ENCODE data around the gene MAD2L2.

The MAD2L2 gene

GRCh38 chr1:11664336-11665065 lies 16.4 kb downstream of the MAD2L2 start:
- H3K9me3 ChIP-seq (ENCODE audit: control insufficient read depth in 2 of 2, low read length in 2 of 2) = no peaks in the 10 kb centered on the region
- H3K4me3 ChIP-seq (ENCODE audit: low read length in 2 of 2) = peak overlapping the region; percentile 52 to 76
- peak overlapping the region; percentile 55 for H3K27ac ChIP-seq (ENCODE audit: low read length)

GRCh38 chr1:11661103-11661502 lies 19.8 kb downstream of the MAD2L2 start:
- Histone ChIP-seq H3K9ac (ENCODE audit: low read length in 2 of 2) (no peak overlapping the region), H3K36me3 (ENCODE audit: control insufficient read depth in 2 of 2, insufficient read depth in 2 of 2, low read length in 2 of 2) (peaks cover 5 to 6% of the 10 kb centered on the region in 2 donors), H3K9me3 (ENCODE audit: control insufficient read depth in 2 of 2, low read length in 2 of 2) (no peaks in the 10 kb centered on the region), H3K27ac (ENCODE audit: low read length) (no peak overlapping the region), H3K4me3 (ENCODE audit: low read length in 2 of 2) (no peak overlapping the region), H3K27me3 (ENCODE audit: control insufficient read depth in 1 of 2, insufficient read depth in 2 of 2, low read length in 2 of 2) (no peaks in the 10 kb centered on the region), H3K4me1 (ENCODE audit: control insufficient read depth, insufficient read depth, low read length) (peaks cover 2% of the 10 kb centered on the region)

More at GRCh38 chr1:11664336-11665065, 16.4 kb downstream of the MAD2L2 start:
- H3K36me3 ChIP-seq (ENCODE audit: control insufficient read depth in 2 of 2, insufficient read depth in 2 of 2, low read length in 2 of 2) = peaks cover 6 to 8% of the 10 kb centered on the region in 2 donors
- H3K4me1 ChIP-seq (ENCODE audit: control insufficient read depth, insufficient read depth, low read length) = peaks cover 2% of the 10 kb centered on the region
- H3K27me3 ChIP-seq (ENCODE audit: control insufficient read depth in 1 of 2, insufficient read depth in 2 of 2, low read length in 2 of 2) = no peaks in the 10 kb centered on the region
- peak overlapping the region; percentile 61 to 75 for H3K9ac ChIP-seq (ENCODE audit: low read length in 2 of 2)

DNA sequence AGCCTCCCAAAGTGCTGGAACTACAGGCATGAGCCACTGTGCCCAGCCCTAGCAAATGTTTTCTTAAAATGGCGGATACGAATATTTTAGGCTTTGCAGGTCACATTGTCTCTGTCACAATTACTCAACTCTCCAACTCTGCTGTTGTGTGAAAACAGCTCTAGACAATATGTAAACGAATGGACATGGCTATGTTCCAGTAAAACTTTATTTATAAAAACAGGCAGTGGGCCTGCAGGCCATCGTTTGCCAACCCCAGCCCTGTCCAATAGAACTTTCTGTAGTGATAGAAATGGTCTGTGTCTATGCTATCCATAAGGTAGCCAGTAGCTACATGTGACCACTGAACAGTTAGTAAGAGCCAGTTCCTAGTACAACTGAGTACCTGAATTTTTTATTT lies 21.2 kb downstream of the MAD2L2 start:
- Histone ChIP-seq H3K9me3 (ENCODE audit: control insufficient read depth in 2 of 2, low read length in 2 of 2) (no peaks in the 10 kb centered on the region), H3K4me1 (ENCODE audit: control insufficient read depth, insufficient read depth, low read length) (peaks cover 11% of the 10 kb centered on the region), H3K36me3 (ENCODE audit: control insufficient read depth in 2 of 2, insufficient read depth in 2 of 2, low read length in 2 of 2) (peaks cover 5 to 6% of the 10 kb centered on the region in 2 donors), H3K4me3 (ENCODE audit: low read length in 2 of 2) (no peak overlapping the region), H3K27me3 (ENCODE audit: control insufficient read depth in 1 of 2, insufficient read depth in 2 of 2, low read length in 2 of 2) (no peaks in the 10 kb centered on the region), H3K27ac (ENCODE audit: low read length) (no peak overlapping the region), H3K9ac (ENCODE audit: low read length in 2 of 2) (no peak overlapping the region)

GRCh38 chr1:11658542-11658941 lies 22.4 kb downstream of the MAD2L2 start:
- Histone ChIP-seq H3K36me3 (ENCODE audit: control insufficient read depth in 2 of 2, insufficient read depth in 2 of 2, low read length in 2 of 2) (peaks cover 5 to 6% of the 10 kb centered on the region in 2 donors), H3K9ac (ENCODE audit: low read length in 2 of 2) (no peak overlapping the region), H3K27me3 (ENCODE audit: control insufficient read depth in 1 of 2, insufficient read depth in 2 of 2, low read length in 2 of 2) (no peaks in the 10 kb centered on the region), H3K4me3 (ENCODE audit: low read length in 2 of 2) (no peak overlapping the region), H3K4me1 (ENCODE audit: control insufficient read depth, insufficient read depth, low read length) (peaks cover 15% of the 10 kb centered on the region), H3K27ac (ENCODE audit: low read length) (no peak overlapping the region), H3K9me3 (ENCODE audit: control insufficient read depth in 2 of 2, low read length in 2 of 2) (no peaks in the 10 kb centered on the region)

- H3K36me3 ChIP-seq (ENCODE audit: control insufficient read depth in 2 of 2, insufficient read depth in 2 of 2, low read length in 2 of 2) = peaks cover 5 to 6% of the 10 kb centered on the region in 2 donors
Observed at GRCh38 chr1:11657654-11658053, 23.3 kb downstream of the MAD2L2 start.

DNA sequence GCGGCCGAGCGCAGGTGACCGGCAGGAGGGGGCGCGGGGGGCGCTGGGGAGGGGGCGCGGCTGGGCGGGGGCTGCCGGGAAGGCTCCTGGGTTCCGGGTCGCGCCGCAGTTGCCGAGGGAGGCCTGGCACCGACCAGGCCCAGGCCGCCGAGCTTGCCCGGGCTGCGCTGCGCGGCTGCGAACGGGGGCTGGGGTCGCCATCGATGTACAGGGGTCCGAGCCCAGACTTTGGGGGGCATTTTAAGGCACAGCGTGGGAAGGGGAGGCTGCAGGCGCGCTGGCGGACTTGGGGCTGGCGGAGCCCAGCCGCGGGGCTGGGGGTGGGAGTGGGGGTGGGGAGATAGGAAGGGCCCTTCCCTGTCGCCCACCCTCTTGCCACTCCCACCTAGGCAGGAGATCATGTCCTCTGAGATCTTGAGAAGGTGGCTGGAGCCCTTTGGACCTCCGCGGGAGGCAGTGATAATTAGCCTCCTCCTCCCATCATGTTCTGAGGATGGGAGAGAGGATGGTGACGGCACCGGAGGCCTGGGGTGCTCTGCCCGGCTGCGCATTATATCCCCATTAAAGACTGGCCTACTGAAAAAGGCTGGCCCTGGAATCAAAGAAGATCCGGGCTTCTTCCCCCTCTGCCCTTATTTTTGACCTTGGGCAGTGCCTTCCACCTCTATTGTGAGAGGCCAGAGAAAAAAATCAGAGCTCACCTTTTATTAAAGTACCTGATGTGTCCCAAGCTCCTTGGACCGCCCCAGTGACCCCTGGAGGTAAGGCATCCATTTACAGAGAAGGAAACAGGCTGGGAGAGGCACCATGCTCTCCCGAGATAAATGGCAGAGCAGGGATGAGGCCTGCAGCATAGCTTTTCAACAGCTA lies 25.8 kb downstream of the MAD2L2 start:
- H3K4me1 ChIP-seq (ENCODE audit: control insufficient read depth, insufficient read depth, low read length) = peaks cover 21% of the 10 kb centered on the region
- H3K27me3 ChIP-seq (ENCODE audit: control insufficient read depth in 1 of 2, insufficient read depth in 2 of 2, low read length in 2 of 2) = peaks cover 1 to 5% of the 10 kb centered on the region in 2 donors
- peak overlapping the region; percentile 55 to 66 for H3K9ac ChIP-seq (ENCODE audit: low read length in 2 of 2)
- H3K4me3 ChIP-seq (ENCODE audit: low read length in 2 of 2) = peak overlapping the region; percentile 63 to 72
- no peaks in the 10 kb centered on the region for H3K9me3 ChIP-seq (ENCODE audit: control insufficient read depth in 2 of 2, low read length in 2 of 2)
- no peak overlapping the region for H3K27ac ChIP-seq (ENCODE audit: low read length)
- H3K36me3 ChIP-seq (ENCODE audit: control insufficient read depth in 2 of 2, insufficient read depth in 2 of 2, low read length in 2 of 2) = peaks cover 3% of the 10 kb centered on the region in 2 donors

More at GRCh38 chr1:11657654-11658053, 23.3 kb downstream of the MAD2L2 start:
- H3K9ac ChIP-seq (ENCODE audit: low read length in 2 of 2) = no peak overlapping the region
- no peak overlapping the region for H3K27ac ChIP-seq (ENCODE audit: low read length)
- H3K9me3 ChIP-seq (ENCODE audit: control insufficient read depth in 2 of 2, low read length in 2 of 2) = no peaks in the 10 kb centered on the region
- H3K4me3 ChIP-seq (ENCODE audit: low read length in 2 of 2) = no peak overlapping the region
- H3K27me3 ChIP-seq (ENCODE audit: control insufficient read depth in 1 of 2, insufficient read depth in 2 of 2, low read length in 2 of 2) = no peaks in the 10 kb centered on the region
- H3K4me1 ChIP-seq (ENCODE audit: control insufficient read depth, insufficient read depth, low read length) = peaks cover 15% of the 10 kb centered on the region

DNA sequence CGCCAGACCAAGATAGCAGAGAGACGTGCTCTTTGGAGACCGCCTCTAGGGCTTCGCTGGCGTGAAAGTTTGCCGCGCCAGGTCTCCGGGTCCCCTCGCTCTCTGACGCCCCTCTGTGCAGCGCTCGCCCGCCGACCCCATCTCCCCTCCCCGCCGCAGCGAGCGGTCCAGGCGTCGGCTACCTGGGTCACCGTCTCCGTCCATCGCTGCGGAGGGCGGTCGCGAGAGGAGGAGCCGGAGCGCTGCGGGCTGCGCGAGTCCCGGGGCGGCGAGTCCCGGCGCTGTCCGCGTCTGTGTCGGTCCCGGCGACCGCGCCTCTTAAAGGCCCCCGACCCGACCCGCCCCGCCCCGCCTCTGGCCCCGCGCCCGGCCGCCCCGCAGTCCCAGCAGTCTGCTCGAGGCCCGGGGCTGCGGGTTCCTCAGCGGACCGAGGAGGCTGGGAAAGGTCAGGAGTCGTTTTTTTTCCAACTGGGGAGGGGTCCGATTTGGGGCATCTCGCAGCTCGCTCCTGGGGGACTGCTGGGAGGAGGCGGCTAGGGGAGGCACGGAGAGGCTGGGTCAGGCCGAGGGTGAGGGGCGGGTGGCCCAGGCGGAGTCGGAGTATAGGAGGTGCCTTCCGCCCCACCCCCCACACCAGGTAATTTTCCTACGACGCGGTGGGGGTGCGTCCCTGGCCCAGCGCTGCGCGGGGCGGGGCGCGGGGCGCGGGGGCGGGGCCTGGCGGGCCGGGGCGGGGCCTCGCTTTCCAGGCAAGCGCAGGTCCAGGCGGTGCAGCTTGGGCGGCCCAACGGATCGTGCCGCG lies 26.6 kb downstream of the MAD2L2 start, which contains the start of the genes FBXO2 and FBXO44:
Gene FBXO2, minus strand, starts transcription at position 293 of the 802 bp plus-strand sequence. Its CDS starts 89 bp downstream, at position 204.
Gene FBXO44, plus strand, starts transcription at position 741 of the 802 bp plus-strand sequence. CDS start 959 bp downstream, outside the sequence.
- H3K27ac ChIP-seq (ENCODE audit: low read length) = no peak within 1 kb of the TSS
- peak within 1 kb of the TSS; percentile 63 to 77 for H3K4me3 ChIP-seq (ENCODE audit: low read length in 2 of 2)
- peak within 1 kb of the TSS; percentile 55 to 66 for H3K9ac ChIP-seq (ENCODE audit: low read length in 2 of 2)
- H3K4me1 ChIP-seq (ENCODE audit: control insufficient read depth, insufficient read depth, low read length) = peaks cover 21% of the 10 kb centered on the region
- no peaks in the 10 kb centered on the region for H3K9me3 ChIP-seq (ENCODE audit: control insufficient read depth in 2 of 2, low read length in 2 of 2)
- H3K36me3 ChIP-seq (ENCODE audit: control insufficient read depth in 2 of 2, insufficient read depth in 2 of 2, low read length in 2 of 2) = peaks cover 3% of the 10 kb centered on the region in 2 donors
- H3K27me3 ChIP-seq (ENCODE audit: control insufficient read depth in 1 of 2, insufficient read depth in 2 of 2, low read length in 2 of 2) = peaks cover 9 to 14% of the 10 kb centered on the region in 2 donors

DNA sequence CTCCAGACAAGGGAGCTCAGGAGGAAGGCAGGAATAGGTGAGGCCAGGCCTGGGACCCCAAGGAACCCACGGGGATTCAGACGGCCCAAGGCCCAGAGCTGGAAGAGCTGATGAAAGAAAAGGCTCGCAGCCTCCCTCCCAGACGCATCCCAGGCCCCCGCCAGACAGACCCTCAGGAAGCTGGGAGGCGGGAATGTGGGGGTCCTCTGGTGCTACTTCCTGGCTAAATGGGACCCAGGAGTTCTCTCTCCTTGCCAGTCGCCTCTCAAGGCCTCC lies 27.1 kb downstream of the MAD2L2 start:
- H3K4me3 ChIP-seq (ENCODE audit: low read length in 2 of 2) = peak overlapping the region in 1 of 2 donors; percentile 77
- H3K9ac ChIP-seq (ENCODE audit: low read length in 2 of 2) = no peak overlapping the region
- peaks cover 2% of the 10 kb centered on the region in 2 donors for H3K36me3 ChIP-seq (ENCODE audit: control insufficient read depth in 2 of 2, insufficient read depth in 2 of 2, low read length in 2 of 2)
- H3K27ac ChIP-seq (ENCODE audit: low read length) = no peak overlapping the region
- peaks cover 10 to 17% of the 10 kb centered on the region in 2 donors for H3K27me3 ChIP-seq (ENCODE audit: control insufficient read depth in 1 of 2, insufficient read depth in 2 of 2, low read length in 2 of 2)
- no peaks in the 10 kb centered on the region for H3K9me3 ChIP-seq (ENCODE audit: control insufficient read depth in 2 of 2, low read length in 2 of 2)
- peaks cover 23% of the 10 kb centered on the region for H3K4me1 ChIP-seq (ENCODE audit: control insufficient read depth, insufficient read depth, low read length)

DNA sequence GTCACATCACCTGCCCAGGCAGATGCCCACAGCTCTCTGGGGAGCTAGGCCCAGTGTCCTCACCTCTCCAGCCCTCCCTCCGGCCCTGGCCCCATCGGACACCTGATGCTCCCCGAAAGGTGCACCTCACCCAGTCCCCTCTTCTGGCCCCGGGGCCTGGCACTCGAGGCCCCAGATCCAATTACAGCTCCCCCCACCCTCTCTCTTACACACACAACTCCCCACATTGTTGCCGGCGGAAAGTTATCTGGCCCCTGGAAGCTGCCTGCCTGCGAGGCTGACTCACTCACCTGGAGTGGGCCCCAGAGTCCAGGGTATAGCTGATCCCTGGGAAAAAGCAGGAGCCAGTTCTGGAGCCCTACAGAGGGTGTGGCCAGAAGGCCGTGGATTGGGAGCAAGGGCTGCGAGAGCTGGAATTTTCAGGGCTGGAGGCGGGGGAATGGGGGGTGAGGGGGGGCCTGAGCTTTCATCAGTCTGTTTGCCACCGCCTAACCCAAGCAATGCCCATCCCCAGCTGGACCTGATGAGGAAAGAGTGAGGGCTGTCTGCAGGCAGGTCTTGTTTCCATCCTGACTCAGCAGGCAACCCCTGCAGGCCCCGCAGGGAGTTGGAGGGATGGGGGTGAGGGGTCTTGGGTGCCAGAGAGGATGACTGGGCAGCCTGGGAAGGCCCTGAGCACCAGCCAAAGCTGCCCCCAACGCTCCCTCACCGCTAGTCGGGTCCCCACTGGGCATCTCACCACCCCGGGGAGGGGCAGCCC lies 27.7 kb downstream of the MAD2L2 start:
- Histone ChIP-seq H3K36me3 (ENCODE audit: control insufficient read depth in 2 of 2, insufficient read depth in 2 of 2, low read length in 2 of 2) (no peaks in the 10 kb centered on the region), H3K4me1 (ENCODE audit: control insufficient read depth, insufficient read depth, low read length) (peaks cover 28% of the 10 kb centered on the region), H3K4me3 (ENCODE audit: low read length in 2 of 2) (no peak overlapping the region), H3K9ac (ENCODE audit: low read length in 2 of 2) (no peak overlapping the region), H3K27ac (ENCODE audit: low read length) (no peak overlapping the region), H3K27me3 (ENCODE audit: control insufficient read depth in 1 of 2, insufficient read depth in 2 of 2, low read length in 2 of 2) (peaks cover 10 to 19% of the 10 kb centered on the region in 2 donors), H3K9me3 (ENCODE audit: control insufficient read depth in 2 of 2, low read length in 2 of 2) (no peaks in the 10 kb centered on the region)
